T47D (cell line): Measurements from ENCODE around the gene CCDC61.

ENCODE experiments used
- DNase-seq, 2 experiments: peaks; one replicate each; pipeline versions ENCODE4 v3.0.0 to v3.0.0-alpha.2; 2011 to 2012; ENCODE audit warnings: low read depth in 1 of 2, low spot score in 1 of 2
- JUND ChIP-seq: IDR thresholded peaks from 2 replicates; pipeline ENCODE4 v1.6.1; 2012; ENCODE audit warnings: low read depth
- in situ Hi-C: cut with HindIII; loops from 2 replicates; pipeline ENCODE4 v1.10.0; 2016; ENCODE audit warnings: low sequenced_read_pairs, low pct_unique_long_range_greater_than_20kb

CCDC61 gene

DNA sequence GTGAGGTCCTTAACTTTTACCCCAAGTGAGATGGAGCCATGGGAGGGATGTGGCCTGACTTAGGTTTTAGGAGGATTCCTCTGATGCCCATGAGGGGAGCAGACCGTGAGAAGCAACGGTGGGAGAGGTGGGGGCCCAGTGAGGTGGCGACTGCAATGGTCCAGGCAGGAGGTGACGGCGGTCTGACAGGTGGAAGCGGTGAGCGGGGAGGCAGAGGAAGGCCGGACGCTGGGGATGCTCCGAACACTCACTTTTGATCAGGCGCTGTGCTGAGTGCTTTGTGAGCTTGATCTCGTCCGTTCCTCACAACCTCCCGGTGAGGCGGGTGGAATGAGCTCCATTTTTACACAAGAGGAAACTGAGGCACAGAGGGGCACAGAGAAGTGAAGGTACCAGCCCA, 33.2 kb upstream of the CCDC61 start:
- in situ Hi-C loops: no loop called here
- DNase-seq: no peak
- TF ChIP-seq JUND: no peak

DNA sequence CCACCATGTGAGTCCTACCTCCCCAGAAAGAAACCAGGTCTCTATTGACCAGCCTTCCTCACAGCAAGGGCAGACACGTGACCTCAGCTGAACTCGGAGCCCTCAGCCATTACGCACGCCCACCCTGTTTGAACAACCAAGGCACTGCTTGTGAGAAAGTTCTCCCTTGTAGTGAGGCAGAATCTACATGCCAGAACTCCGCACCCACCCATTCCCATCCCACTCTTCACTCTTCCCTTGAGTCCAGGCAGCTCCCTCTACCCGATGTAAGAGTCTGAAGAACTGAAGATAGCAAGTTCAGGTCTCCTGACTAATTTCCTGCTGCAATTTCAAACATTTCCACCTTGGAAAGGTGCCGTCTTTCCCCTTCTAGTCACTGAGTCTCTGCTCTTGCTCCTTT, 28.0 kb upstream of the CCDC61 start:
- no peak for TF ChIP-seq JUND
- in situ Hi-C loops: no loop called here
- no peak for DNase-seq

DNA sequence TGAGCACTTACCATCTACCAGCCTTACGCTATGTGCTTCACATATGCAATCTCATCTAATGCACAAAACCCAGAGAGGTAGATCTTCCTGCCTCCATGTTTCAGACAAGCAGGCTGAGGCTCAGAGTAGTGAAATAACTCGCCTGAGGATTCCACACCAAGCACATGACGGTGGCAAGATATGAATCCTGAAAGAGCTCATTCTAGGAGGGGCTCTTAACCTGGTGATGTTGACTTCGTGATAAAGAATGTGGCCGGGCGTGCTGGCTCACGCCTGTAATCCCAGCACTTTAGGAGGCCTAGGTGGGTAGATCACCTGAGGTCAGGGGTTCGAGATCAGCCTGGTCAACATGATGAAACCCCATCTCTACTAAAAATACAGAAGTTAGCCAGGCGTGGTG, 26.6 kb upstream of the CCDC61 start:
- no peak for DNase-seq
- TF ChIP-seq JUND: no peak
- in situ Hi-C loops: no loop called here

DNA sequence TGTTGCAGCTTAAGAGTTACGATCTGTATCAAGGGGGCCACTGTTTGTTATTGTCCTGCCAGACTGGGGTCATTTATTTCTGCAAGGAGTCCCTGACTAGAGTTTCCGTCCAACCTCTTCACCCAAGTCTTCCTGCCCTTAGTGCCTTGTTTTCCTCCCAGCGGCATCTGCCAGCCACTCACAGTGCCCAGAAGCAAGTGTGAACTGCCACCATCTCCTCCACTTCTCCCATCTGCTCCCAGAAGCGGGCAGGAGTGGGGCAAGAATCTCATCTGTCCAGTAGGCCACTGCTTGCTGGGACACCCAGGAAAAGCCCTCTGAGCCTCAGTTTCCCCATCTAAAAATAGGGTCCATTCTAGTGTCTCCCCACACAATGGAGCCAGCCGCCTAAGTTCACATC, 25.6 kb upstream of the CCDC61 start:
- no peak for TF ChIP-seq JUND
- no peak for DNase-seq
- in situ Hi-C loops: no loop called here

DNA sequence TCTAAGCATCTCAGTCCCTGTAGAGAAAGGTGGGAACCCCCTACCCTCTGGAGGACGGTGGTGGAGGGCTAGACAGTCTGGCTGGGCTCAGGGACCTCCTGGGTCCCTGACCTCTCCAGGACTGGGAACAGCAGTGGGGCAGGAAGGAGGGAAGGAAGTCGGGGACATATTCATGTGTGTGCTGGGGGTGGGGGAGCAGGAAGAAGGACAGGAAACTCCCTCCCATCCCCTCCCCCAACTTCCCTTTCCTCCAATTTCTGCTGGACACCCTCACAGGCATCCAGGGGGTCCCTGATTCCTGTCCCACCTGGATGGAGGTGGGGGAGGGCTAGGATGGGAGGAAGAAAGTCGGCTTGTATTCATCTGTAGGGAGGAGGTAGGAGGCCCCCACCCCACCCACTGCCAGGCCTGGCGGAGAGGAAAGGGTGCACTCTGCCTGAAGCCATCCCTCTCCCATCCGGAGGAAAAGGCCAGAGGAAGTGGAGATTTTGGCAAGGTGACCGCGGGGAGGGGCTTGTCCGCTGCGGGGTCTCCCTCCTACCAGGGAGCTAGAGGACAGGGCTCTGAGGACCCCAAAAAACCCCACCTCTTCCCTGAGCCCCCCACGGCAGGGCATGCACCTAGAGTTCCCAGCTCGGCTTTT, 23.9 kb upstream of the CCDC61 start:
- in situ Hi-C loops: no loop called here
- TF ChIP-seq JUND: no peak
- DNase-seq: no peak

GRCh38 chr19:45972081-45972946, 23.0 kb upstream of the CCDC61 start:
- no peak for DNase-seq
- in situ Hi-C loops: no loop called here
- no peak for TF ChIP-seq JUND

- no peak for TF ChIP-seq JUND
- DNase-seq: no peak
- in situ Hi-C loops: no loop called here
Measured at GRCh38 chr19:45972947-45973540, 22.2 kb upstream of the CCDC61 start.

DNA sequence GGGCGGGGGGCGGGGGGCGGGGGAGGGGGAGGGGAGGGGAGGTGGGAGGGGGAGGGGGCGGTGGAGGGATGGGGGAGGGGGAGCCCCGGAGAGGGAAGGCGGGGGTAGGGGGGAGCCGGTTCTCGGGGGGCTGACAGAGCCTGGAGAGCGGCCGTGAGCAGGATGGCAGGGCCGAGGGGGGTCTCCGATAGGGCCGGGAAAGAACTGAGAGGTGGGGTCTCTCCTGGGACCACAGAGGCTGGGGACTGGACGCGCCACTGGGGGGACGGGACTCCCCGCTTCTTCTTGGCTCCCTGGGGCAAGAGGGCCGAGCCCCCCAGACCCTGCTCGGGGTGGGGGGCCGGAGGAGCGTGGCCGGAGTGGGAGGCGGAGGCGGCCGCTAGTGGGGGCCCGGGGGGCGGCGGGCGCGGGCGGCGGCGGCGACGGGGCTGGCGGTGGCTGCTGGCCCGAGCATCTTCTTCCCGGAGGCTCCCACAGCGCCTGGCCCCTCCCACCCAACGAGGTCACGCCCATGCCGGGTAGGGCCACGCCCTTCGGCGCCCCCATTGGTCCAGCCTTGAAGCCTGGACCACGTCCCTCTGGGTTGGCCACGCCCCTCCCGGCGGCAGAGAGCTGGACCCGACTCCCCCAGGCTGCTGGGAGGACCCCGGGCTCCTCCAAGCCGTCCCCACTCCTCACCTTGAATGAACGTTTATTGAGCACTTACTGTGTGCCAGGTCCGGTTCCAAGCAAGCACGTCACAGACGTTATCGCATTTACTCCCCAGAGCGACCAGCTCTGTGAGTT, 21.5 kb upstream of the CCDC61 start, which contains the start of gene NOVA2:
Gene NOVA2, minus strand, starts transcription at position 313 of the 786 bp plus-strand sequence. CDS start 514 bp downstream, outside the sequence.
- peak in 1 of 2 experiments; percentile 76 for DNase-seq
- no peak for TF ChIP-seq JUND
- in situ Hi-C loops: no loop called here

DNA sequence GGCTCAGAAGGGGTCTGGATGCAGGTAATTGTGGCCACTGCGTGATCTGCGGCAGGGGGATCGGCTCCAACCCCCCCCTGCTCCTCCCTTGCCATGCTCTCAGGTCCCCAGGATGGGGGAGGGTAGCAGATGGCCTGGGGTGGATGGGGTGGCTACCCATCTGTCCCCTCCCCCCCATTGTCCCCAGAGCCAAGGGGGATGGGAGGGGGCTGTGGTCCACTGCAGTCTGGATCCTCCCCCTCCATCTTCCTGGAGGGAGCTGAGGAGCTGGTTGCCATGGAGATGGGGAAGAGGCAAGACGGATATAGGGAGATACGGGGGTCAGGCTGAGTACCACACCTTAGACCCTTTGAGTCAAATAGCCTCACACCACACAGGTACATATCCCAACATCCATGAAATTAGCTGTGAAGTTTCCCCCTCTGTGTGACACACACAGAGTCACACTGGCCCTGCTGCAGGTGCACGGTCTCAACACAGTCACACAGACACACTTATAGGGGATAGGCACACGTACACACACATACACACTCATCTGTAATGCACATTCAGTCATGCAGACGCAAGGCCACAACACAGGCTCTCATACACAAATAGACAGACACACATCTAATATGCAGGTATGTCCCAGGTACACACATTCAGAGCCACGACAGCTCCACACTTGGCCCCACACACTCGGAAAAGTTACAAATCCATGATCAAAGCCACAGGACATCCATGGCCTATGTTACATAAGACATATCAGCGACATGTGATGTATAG, 19.8 kb upstream of the CCDC61 start:
- DNase-seq: no peak
- in situ Hi-C loops: no loop called here
- TF ChIP-seq JUND: no peak

DNA sequence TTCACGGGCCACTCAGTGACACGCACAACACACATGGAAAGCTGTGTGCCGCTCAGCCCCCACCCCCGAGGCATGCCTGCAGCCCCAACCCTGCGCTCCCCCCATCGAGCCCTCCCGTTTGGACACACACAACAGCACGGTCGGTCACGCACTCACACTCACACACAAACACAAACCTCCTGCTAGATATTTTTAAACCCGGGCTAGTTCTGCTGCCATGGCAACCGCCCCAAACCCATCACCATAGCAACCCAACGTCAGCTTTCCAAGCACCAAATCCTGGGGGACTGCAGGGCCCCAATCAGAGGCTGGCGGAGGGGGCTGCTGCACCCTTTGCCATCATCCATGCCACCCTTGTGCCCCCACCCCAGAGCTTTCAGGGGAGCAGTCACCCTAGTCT, 19.1 kb upstream of the CCDC61 start:
- no peak for TF ChIP-seq JUND
- DNase-seq: no peak
- in situ Hi-C loops: no loop called here

DNA sequence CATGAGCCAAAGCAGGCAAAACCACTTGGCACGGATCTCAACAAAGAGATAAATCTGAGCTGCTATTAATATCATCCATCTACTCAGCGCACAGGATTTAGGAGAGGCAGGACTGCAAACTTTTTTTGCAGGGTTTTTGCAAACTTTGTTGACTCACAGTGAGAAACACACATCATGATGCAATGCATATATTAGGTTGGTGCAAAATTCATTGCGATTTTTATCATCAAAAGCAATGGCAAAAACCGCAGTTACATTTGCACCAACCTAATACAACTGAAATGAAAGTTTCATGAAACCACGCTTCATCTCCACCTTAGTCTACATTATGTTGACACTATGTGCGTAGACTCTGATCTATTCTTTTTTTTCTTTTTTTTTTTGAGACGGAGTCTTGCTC, 17.1 kb upstream of the CCDC61 start:
- TF ChIP-seq JUND: no peak
- in situ Hi-C loops: no loop called here

DNA sequence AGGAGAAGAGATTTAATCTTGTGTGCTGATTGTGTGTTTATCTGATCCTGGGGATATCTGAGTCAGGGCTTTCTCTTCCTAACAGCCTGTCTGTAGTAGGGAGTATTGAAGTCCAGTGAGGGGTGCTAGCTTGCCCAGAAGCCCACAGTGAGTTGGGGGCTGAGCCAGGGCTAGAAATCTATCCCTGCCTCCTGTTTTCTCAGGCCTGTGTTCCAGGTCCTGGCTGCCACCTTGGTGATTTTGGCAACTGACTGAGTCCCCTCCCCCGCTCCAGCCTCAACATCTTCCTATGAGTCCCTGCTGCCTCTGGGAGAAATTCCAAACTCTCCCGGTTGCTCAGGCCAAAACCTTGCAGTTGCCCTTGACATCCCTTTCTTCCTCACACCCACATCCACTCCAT, 13.9 kb upstream of the CCDC61 start:
- no peak for DNase-seq
- TF ChIP-seq JUND: no peak
- in situ Hi-C loops: no loop called here

More for the DNA sequence above, 17.1 kb upstream of the CCDC61 start:
- DNase-seq: no peak
